Cardiac septum (tissue), 1 donor: Measurements from ENCODE around the gene AIFM3. TPM values are rescaled to one million over a fixed set of nuclear protein-coding genes. Genes with fewer than 3 reads are reported as not detected.
"Not testable (repeated sequence)": the region's sequence is repeated elsewhere in the genome, so short reads cannot be mapped to it uniquely, and the experiment has no call there.

Experiments used
- DNase-seq: peaks from one replicate; pipeline ENCODE4 v3.0.0-alpha.2; 2020; ENCODE audit warnings: low spot score
- intact Hi-C: fragments of 100-400 bp; cut with DNase I; formaldehyde crosslinking; loops from one replicate; pipeline ENCODE4 v1.14.0; 2022
- total RNA-seq: library from RNA; stranded (reverse); fragmentation: NEBNext Ultra II Directional; extraction: Animal tissue kit (Norgen Biotek cat#: 25700); gene quantifications from one replicate; pipeline ENCODE4 v1.2.1, GENCODE V29; 2021
- donor health status: DM: no; HTN: no; CAD: no.

The AIFM3 gene
- total RNA-seq, 1 donor from 2014 or later = 0.54 TPM

GRCh38 chr22:20940186-20940651 lies 26.8 kb upstream of the AIFM3 start:
- DNase-seq = no peak
- intact Hi-C loops = no loop called here

- intact Hi-C loops = no loop called here
- peak; percentile 31 for DNase-seq
Measured at GRCh38 chr22:20940904-20941385, 26.1 kb upstream of the AIFM3 start.

GRCh38 chr22:20942203-20942902 lies 24.7 kb upstream of the AIFM3 start:
- DNase-seq, intact Hi-C loops: not testable (repeated sequence)

GRCh38 chr22:20943104-20943933 lies 23.7 kb upstream of the AIFM3 start:
- intact Hi-C loops = no loop called here
- DNase-seq = peak; percentile 1

GRCh38 chr22:20944042-20944441 lies 23.0 kb upstream of the AIFM3 start:
- intact Hi-C loops = no loop called here
- no peak for DNase-seq

- DNase-seq = peak; percentile 41
- intact Hi-C loops = no loop called here
Measured at GRCh38 chr22:20945578-20945934, 21.5 kb upstream of the AIFM3 start.

- DNase-seq = peak; percentile 56
- intact Hi-C loops = no loop called here
Measured at GRCh38 chr22:20946080-20946986, 20.7 kb upstream of the AIFM3 start.

- no peak for DNase-seq
- intact Hi-C loops = no loop called here
Measured at GRCh38 chr22:20946991-20947390, 20.1 kb upstream of the AIFM3 start.

- DNase-seq = no peak
- intact Hi-C loops = loop anchor here (2.0 kb wide), 1 partner anchor 18 kb away; no protein-coding TSS in a partner anchor
Measured at GRCh38 chr22:20948450-20948849, 18.6 kb upstream of the AIFM3 start.

- intact Hi-C loops = loop anchor here (2.0 kb wide), 1 partner anchor 18 kb away; no protein-coding TSS in a partner anchor
Measured at GRCh38 chr22:20948989-20949388, 18.1 kb upstream of the AIFM3 start.

GRCh38 chr22:20949698-20950183 lies 17.3 kb upstream of the AIFM3 start:
- DNase-seq = no peak
- intact Hi-C loops = loop anchor here (2.0 kb wide), 1 partner anchor 19 kb away; no protein-coding TSS in a partner anchor

More at GRCh38 chr22:20948989-20949388, 18.1 kb upstream of the AIFM3 start:
- DNase-seq = peak; percentile 51

- intact Hi-C loops = no loop called here
Measured at GRCh38 chr22:20951151-20951931, 15.7 kb upstream of the AIFM3 start.

GRCh38 chr22:20951932-20952380 lies 15.1 kb upstream of the AIFM3 start:
- no peak for DNase-seq
- intact Hi-C loops = no loop called here

More at GRCh38 chr22:20951151-20951931, 15.7 kb upstream of the AIFM3 start:
- DNase-seq = no peak

GRCh38 chr22:20952544-20953341 lies 14.3 kb upstream of the AIFM3 start:
- no peak for DNase-seq

GRCh38 chr22:20953342-20953608 lies 13.8 kb upstream of the AIFM3 start:
- no peak for DNase-seq
- intact Hi-C loops = no loop called here

More at GRCh38 chr22:20952544-20953341, 14.3 kb upstream of the AIFM3 start:
- intact Hi-C loops = no loop called here

GRCh38 chr22:20953668-20954500 lies 13.2 kb upstream of the AIFM3 start:
- intact Hi-C loops = no loop called here
- no peak for DNase-seq

GRCh38 chr22:20955548-20955947 lies 11.5 kb upstream of the AIFM3 start:
- intact Hi-C loops = no loop called here
- DNase-seq = no peak
